ENCODE measurements around the gene ANKMY1. TPM values are rescaled to one million over a fixed set of nuclear protein-coding genes. Genes with fewer than 3 reads are reported as not detected.

Gene ANKMY1
- total RNA-seq, 1 experiment from 2014 or later, result 28.3 TPM

DNA sequence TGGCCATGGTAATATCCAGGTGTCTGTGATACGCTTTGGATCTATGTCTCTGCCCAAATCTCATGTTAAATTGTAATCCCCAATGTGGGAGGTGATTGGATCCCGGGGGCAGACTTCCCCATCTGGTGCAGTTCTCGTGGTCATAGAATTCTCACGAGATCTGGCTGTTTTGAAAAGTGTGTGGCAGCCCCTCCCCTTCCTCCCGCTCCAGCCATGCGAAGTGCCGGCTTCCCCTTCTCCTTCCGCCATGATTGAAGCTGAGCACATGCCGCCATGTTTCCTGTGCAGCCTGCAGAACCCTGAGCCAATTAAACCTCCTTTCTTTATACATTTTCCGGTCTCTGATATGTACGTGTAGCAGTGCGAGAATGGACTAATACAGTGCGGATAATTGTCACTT is 79.9 kb downstream of the ANKMY1 start:
- BruUV-seq (replicated peaks), result no TSS peak
- intact Hi-C loops (cut with micrococcal nuclease), result no loop called here

More for the DNA sequence above, 79.9 kb downstream of the ANKMY1 start:
- POLR2A ChIA-PET, result no interaction called here
- RAD21 ChIA-PET (ENCODE audit: low non-redundant PET in 1 of 2, low total read pairs in 2 of 2, uncharacterized antibody in 2 of 2, unreplicated experiment in 2 of 2), result interaction anchor here in 1 of 2 experiments (0.5 kb wide), 1 partner anchor 15 kb away, joined by 3 read pairs; no protein-coding TSS in a partner anchor
- Histone ChIP-seq H2AFZ (ENCODE audit: low read depth, low read length, poor library complexity, severe bottlenecking) (no peak overlapping the region), H3K27ac (ENCODE audit: low read depth, low read length) (no peak overlapping the region), H3K4me1 (ENCODE audit: control insufficient read depth in 1 of 2, insufficient read depth in 2 of 2, low read length in 2 of 2) (no peaks in the 10 kb centered on the region), H4K20me1 (ENCODE audit: insufficient read depth) (no peaks in the 10 kb centered on the region), H3K27me3 (ENCODE audit: insufficient read depth, low read length) (no peaks in the 10 kb centered on the region), H3K4me3 (replicated peaks in 1 of 2; ENCODE audit: low read depth in 1 of 2, low read length in 2 of 2) (no peak overlapping the region), H3K9me3 (ENCODE audit: control insufficient read depth in 1 of 2, insufficient read depth in 1 of 2, low read depth in 1 of 2, low read length in 2 of 2) (peaks cover 0 to 4% of the 10 kb centered on the region in 2 experiments; a peak in 1 of 4 replicates), H3K4me2 (ENCODE audit: low read length) (no peak overlapping the region), H3K9ac (ENCODE audit: low read length) (no peak overlapping the region), H3K79me2 (ENCODE audit: insufficient read depth, low read length) (no peaks in the 10 kb centered on the region), H3K9me2 (ENCODE audit: insufficient read depth) (no peaks in the 10 kb centered on the region), H3K36me3 (ENCODE audit: control insufficient read depth in 1 of 2, insufficient read depth in 2 of 2, low read length in 2 of 2) (no peaks in the 10 kb centered on the region)
- CTCF ChIA-PET, result no interaction called here
- no peak for ATAC-seq
- TF ChIP-seq SP1 (IDR thresholded peaks at IDR 0.05; ENCODE audit: low read depth) (no peak), EZH2 (IDR thresholded peaks at IDR 0.05) (no peak), CEBPB (IDR thresholded peaks at IDR 0.05; ENCODE audit: low read depth) (no peak), CTCF (IDR thresholded peaks at IDR 0.05 in 2 of 3, conservative IDR thresholded peaks at IDR 0.05 in 1 of 3; ENCODE audit: borderline replicate concordance in 1 of 3, insufficient read depth in 1 of 3, low read depth in 2 of 3, low read length in 2 of 3) (no peak), ZBTB33 (IDR thresholded peaks at IDR 0.05; ENCODE audit: extremely low read depth, insufficient replicate concordance, low read length) (no peak), FOSL1 (IDR thresholded peaks at IDR 0.05; ENCODE audit: low read depth) (no peak), YY1 (IDR thresholded peaks at IDR 0.05; ENCODE audit: extremely low read depth, insufficient replicate concordance, low read depth, low read length) (no peak), POLR2A (IDR thresholded peaks at IDR 0.05; ENCODE audit: borderline replicate concordance, extremely low read depth, insufficient read depth, insufficient read length) (no peak), TCF7L2 (IDR thresholded peaks at IDR 0.05; ENCODE audit: borderline replicate concordance, extremely low read depth, insufficient read depth, insufficient read length) (no peak), ZNF274 (IDR thresholded peaks at IDR 0.05; ENCODE audit: low read depth, low read length) (no peak), JUND (IDR thresholded peaks at IDR 0.05) (no peak), POLR2AphosphoS5 (IDR thresholded peaks at IDR 0.05; ENCODE audit: low read depth, low read length) (no peak), REST (IDR thresholded peaks at IDR 0.05; ENCODE audit: low read depth) (no peak), ZFX (IDR thresholded peaks at IDR 0.05) (no peak), CBX3 (IDR thresholded peaks at IDR 0.05; ENCODE audit: low read depth) (no peak), ELF1 (IDR thresholded peaks at IDR 0.05; ENCODE audit: borderline replicate concordance, low read depth) (no peak), EZH2phosphoT487 (IDR thresholded peaks at IDR 0.05; ENCODE audit: borderline replicate concordance) (no peak), EGR1 (IDR thresholded peaks at IDR 0.05; ENCODE audit: low read depth) (no peak)
- TF ChIP-seq, protein P1, sequence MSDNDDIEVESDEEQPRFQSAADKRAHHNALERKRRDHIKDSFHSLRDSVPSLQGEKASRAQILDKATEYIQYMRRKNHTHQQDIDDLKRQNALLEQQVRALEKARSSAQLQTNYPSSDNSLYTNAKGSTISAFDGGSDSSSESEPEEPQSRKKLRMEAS (IDR thresholded peaks at IDR 0.05), result no peak
- TF ChIP-seq, protein P2, sequence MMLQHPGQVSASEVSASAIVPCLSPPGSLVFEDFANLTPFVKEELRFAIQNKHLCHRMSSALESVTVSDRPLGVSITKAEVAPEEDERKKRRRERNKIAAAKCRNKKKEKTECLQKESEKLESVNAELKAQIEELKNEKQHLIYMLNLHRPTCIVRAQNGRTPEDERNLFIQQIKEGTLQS (IDR thresholded peaks at IDR 0.05), result no peak
- DNase-seq (ENCODE audit: low read depth, low spot score), result no peak

Data from HCT116 (cell line).